Measurements from ENCODE around the gene NCOA5. TPM values are rescaled to one million over a fixed set of nuclear protein-coding genes. Genes with fewer than 3 reads are reported as not detected.

Gene NCOA5
- total RNA-seq, 2 donors from 2014 or later = 14.5 to 15.0 TPM

DNA sequence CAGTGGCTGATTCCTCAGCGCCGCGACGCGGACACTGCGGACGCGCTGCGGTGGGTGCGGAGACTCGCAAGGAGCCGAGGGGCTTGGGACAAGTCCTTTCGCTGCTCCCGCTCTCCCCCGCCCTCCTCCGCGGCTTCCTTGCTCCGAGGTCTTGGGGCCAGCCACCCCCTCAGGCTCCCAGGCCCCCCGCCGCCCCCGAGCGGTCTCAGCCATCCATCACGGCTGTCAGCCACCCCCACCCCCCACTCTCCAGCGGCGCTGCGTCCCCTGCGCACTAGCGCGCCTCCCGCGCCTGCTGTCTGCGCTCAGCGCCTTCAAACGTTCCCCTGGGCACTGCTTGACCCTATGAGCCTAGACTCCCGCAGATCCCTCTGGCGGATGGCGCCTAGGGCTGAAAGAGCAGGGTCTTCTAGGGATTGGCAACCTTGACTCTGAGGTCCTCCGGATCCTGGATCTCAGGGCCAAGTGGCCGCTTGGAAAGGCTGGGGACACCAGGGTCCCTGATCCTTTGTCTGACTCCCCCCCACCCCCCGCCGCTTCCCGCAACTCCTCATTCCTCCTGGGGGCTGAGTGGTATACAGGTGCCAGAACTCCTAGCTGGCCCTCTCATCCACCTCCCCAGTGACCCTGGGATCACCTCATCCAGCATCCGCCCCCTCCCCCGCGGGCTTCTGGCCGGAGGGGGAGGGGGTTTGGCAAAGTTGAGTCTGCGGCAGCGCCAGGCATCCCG, 59.3 kb downstream of the NCOA5 start:
- no peaks in the 10 kb centered on the region for H3K9me3 ChIP-seq (ENCODE audit: control insufficient read depth, low read length, poor library complexity, severe bottlenecking)
- no peak overlapping the region for H3K4me3 Mint-ChIP-seq
- H3K27ac Mint-ChIP-seq = no peak overlapping the region
- ATAC-seq = no peak
- H3K4me1 Mint-ChIP-seq = no peaks in the 10 kb centered on the region
- peaks cover 7% of the 10 kb centered on the region for H3K36me3 Mint-ChIP-seq (ENCODE audit: low read depth)
- no peak for DNase-seq
- peaks cover 57% of the 10 kb centered on the region for H3K27me3 Mint-ChIP-seq

DNA sequence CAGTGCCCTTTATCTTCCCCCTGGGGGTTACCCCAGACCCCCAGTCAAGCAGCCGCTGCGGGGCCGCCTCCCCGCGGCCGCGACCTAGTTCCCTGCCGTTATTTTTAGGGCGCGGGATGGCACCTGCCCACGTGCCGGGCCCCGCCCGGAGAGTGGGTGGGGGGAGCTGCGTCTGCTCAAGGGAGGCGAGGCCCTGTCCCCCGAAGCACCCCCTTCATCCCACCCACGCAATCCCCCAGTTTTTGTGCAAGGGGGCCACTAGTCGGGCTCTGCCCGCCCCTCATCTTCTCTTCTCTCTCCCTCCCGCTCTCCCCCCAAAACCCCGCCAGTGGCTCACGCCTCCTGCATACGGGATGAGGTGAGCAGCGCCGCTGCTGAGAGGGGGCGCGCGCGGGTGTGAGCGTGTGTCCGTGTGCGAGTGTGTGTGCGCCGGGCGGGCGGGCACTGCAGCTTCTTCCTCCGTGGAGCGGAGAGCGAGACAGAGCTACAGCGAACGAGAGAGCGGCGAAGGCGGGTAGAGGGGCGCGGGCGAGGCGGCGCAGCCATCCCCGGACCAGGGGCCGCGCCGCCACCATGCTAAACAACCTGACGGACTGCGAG, 60.9 kb downstream of the NCOA5 start, which contains the start of gene SLC12A5:
Gene SLC12A5, plus strand, starts transcription at position 444 of the 600 bp plus-strand sequence. Its CDS starts 130 bp downstream, at position 574.
- H3K4me1 Mint-ChIP-seq = peaks cover under 1% of the 10 kb centered on the region
- H3K27ac Mint-ChIP-seq = no peak within 1 kb of the TSS
- H3K4me3 Mint-ChIP-seq = no peak within 1 kb of the TSS
- no peaks in the 10 kb centered on the region for H3K9me3 ChIP-seq (ENCODE audit: control insufficient read depth, low read length, poor library complexity, severe bottlenecking)
- ATAC-seq (no peak), DNase-seq (no peak)
- H3K36me3 Mint-ChIP-seq (ENCODE audit: low read depth) = peaks cover 3% of the 10 kb centered on the region
- peaks cover 65% of the 10 kb centered on the region for H3K27me3 Mint-ChIP-seq

DNA sequence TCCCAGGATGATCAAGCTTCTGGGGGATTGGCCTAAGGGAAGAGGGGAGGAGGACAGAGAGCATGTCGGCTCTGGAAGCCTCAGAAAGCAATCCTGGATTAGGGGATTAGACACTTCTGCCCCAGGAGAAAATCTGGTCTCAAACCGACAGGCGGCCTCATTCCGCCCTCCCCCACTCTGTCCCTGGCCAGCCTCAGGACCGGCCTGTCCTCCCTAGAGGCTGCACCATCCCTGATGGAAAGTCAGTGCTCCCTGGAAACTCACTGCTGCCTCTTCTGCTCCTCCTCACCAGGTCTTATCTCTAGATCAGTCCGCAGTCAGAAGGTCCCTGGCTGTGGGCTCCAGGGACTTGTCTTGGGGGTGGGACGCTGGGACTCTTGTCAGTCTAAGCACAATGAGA, 61.7 kb downstream of the NCOA5 start:
- H3K27ac Mint-ChIP-seq = no peak overlapping the region
- ATAC-seq (no peak), DNase-seq (no peak)

DNA sequence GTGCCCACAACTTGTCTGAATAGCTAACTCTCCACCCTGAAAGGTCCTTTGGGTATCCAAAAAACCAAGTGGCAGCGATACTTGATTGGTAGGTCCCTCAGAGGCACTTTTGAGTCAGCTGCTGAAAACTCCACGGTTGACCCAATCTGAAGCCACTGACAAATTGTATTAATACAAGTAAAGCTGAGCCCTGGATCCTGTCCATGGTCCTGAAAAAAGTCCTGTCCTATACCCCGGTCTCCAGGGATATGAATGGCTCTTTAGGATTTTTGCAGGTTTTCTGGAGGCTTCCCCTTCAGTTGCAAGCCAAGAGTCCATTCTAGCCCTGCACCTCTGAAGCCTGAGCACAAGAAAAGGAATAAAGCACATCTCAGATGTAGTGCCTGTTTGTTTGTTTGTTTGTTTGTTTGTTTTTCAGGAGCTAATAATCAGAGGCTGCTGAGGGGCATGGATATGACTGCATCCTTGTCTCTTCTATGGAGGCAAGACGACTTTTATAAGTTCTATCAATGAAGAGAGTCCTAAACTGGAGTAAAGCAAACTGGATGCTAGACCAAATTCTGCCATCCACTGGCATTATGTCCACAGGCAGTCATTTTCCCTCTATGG, 62.4 kb downstream of the NCOA5 start:
- ATAC-seq = no peak
- Mint-ChIP-seq H3K27ac (no peak overlapping the region), H3K4me1 (peaks cover 13% of the 10 kb centered on the region), H3K4me3 (no peak overlapping the region), H3K27me3 (peaks cover 63% of the 10 kb centered on the region), H3K36me3 (ENCODE audit: low read depth) (peaks cover 5% of the 10 kb centered on the region)
- DNase-seq = no peak
- H3K9me3 ChIP-seq (ENCODE audit: control insufficient read depth, low read length, poor library complexity, severe bottlenecking) = no peaks in the 10 kb centered on the region

More for the DNA sequence above, 61.7 kb downstream of the NCOA5 start:
- H3K36me3 Mint-ChIP-seq (ENCODE audit: low read depth) = peaks cover 4% of the 10 kb centered on the region
- no peak overlapping the region for H3K4me3 Mint-ChIP-seq
- peaks cover 65% of the 10 kb centered on the region for H3K27me3 Mint-ChIP-seq
- H3K9me3 ChIP-seq (ENCODE audit: control insufficient read depth, low read length, poor library complexity, severe bottlenecking) = no peaks in the 10 kb centered on the region
- peaks cover 8% of the 10 kb centered on the region for H3K4me1 Mint-ChIP-seq

DNA sequence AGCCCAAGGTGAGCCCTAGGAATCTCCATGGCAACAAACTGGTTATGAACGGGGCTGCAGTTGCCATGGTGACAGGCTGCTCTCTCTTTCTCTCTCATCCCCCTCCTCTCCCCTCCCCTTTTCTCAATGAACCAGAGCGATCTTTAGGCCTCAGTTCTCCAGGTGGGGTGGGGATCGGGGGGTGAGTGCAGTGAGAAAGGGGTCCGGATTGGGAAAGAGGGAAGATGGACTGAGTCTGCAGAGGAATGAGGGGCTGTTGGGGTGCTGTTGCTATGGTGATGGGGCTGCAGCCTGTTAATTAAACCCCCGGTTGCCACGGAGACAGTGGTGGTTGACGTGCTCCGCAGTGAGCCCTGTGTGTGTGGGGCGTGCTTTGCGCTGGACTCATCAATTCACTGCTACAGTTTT, 64.4 kb downstream of the NCOA5 start:
- no peaks in the 10 kb centered on the region for H3K9me3 ChIP-seq (ENCODE audit: control insufficient read depth, low read length, poor library complexity, severe bottlenecking)
- Mint-ChIP-seq H3K4me3 (no peak overlapping the region), H3K4me1 (peaks cover 25% of the 10 kb centered on the region), H3K27ac (no peak overlapping the region), H3K27me3 (peaks cover 77% of the 10 kb centered on the region), H3K36me3 (ENCODE audit: low read depth) (peaks cover 11% of the 10 kb centered on the region)
- DNase-seq (no peak), ATAC-seq (no peak)

DNA sequence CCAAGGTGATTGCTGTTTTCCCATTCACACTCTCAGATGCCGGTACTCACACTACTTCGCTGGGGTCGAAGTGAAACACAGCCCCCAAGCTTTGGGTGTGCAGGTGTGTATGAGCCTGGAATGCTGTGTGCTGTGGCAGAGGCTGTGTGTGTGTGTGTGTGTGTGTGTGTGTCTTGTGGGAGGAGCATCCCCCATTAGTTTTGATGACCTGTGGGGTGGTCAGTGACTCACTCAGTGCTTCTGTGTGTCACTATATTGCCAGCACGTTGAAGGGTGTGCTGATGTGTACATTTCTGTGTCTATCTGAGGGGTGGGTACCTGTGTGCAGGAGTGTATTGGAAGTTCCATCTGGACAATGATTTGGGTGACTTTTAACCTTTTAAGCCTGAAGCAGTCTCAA, 65.8 kb downstream of the NCOA5 start:
- Mint-ChIP-seq H3K4me1 (peaks cover 25% of the 10 kb centered on the region), H3K36me3 (ENCODE audit: low read depth) (peaks cover 11% of the 10 kb centered on the region), H3K4me3 (peak overlapping the region; percentile 86), H3K27ac (no peak overlapping the region), H3K27me3 (peaks cover 68% of the 10 kb centered on the region)
- no peak for DNase-seq
- no peak for ATAC-seq
- no peaks in the 10 kb centered on the region for H3K9me3 ChIP-seq (ENCODE audit: control insufficient read depth, low read length, poor library complexity, severe bottlenecking)

DNA sequence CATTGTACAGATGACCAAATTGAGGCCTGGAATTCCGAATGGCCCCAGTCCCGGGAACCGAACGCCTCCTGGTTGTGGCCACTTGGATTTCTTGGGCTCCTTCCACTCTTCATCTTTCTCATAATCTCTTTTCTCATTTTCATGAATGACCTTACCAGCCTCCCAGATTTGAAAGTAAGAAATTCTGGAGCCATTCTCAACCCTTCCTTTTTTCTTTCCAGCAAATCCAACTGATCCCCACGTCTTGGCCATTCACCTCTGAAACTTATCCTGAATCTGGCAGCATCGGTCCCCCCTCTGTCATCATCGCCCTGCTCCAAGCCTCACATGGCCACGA, 66.6 kb downstream of the NCOA5 start:
- Mint-ChIP-seq H3K27ac (peak overlapping the region; percentile 2), H3K36me3 (ENCODE audit: low read depth) (peaks cover 12% of the 10 kb centered on the region), H3K27me3 (peaks cover 66% of the 10 kb centered on the region), H3K4me1 (peaks cover 25% of the 10 kb centered on the region), H3K4me3 (peak overlapping the region; percentile 86)
- ATAC-seq (no peak), DNase-seq (no peak)
- no peaks in the 10 kb centered on the region for H3K9me3 ChIP-seq (ENCODE audit: control insufficient read depth, low read length, poor library complexity, severe bottlenecking)

DNA sequence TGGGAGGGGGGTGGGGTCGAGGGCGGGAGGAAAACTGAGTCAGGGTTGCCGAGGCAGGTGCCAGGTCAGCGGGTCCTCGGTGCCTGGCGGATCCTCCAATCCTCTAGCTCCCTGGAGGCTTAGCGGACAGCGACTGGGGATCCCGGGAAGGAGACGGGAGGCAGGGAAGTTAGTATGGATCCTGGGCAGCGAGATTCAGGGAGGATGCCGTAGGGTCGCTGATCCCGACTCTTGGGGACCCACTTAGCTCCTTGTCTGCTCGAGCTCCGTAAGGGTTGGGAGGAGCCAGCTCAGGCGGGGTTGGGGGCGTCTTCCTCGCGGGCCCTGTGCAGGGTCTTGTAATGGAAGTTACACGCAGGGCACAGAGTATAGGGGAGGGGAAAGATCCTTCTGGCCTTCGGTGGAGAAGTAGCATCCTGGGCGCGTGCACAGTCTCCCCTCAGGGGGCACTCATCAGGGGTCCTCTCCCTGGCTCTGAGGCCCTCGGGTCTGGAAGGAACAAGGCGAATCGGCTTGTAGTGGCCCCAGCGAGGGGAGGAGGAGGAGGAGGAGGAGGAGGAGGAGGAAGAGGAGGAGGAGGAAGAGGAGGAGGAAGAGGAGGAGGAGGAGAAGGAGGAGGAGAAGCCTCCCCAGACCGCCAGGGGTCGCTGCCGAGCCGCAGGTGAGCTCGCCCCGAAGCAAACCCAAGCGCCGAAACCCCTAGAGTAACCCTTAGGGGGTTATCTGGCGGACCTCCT, 67.2 kb downstream of the NCOA5 start:
- H3K27ac Mint-ChIP-seq = no peak overlapping the region
- H3K9me3 ChIP-seq (ENCODE audit: control insufficient read depth, low read length, poor library complexity, severe bottlenecking) = no peaks in the 10 kb centered on the region
- H3K4me1 Mint-ChIP-seq = peaks cover 28% of the 10 kb centered on the region
- H3K4me3 Mint-ChIP-seq = peak overlapping the region; percentile 86
- peaks cover 63% of the 10 kb centered on the region for H3K27me3 Mint-ChIP-seq
- peaks cover 12% of the 10 kb centered on the region for H3K36me3 Mint-ChIP-seq (ENCODE audit: low read depth)
- ATAC-seq = peak; percentile 69
- DNase-seq = peak; percentile 53 to 72 (median 71)

DNA sequence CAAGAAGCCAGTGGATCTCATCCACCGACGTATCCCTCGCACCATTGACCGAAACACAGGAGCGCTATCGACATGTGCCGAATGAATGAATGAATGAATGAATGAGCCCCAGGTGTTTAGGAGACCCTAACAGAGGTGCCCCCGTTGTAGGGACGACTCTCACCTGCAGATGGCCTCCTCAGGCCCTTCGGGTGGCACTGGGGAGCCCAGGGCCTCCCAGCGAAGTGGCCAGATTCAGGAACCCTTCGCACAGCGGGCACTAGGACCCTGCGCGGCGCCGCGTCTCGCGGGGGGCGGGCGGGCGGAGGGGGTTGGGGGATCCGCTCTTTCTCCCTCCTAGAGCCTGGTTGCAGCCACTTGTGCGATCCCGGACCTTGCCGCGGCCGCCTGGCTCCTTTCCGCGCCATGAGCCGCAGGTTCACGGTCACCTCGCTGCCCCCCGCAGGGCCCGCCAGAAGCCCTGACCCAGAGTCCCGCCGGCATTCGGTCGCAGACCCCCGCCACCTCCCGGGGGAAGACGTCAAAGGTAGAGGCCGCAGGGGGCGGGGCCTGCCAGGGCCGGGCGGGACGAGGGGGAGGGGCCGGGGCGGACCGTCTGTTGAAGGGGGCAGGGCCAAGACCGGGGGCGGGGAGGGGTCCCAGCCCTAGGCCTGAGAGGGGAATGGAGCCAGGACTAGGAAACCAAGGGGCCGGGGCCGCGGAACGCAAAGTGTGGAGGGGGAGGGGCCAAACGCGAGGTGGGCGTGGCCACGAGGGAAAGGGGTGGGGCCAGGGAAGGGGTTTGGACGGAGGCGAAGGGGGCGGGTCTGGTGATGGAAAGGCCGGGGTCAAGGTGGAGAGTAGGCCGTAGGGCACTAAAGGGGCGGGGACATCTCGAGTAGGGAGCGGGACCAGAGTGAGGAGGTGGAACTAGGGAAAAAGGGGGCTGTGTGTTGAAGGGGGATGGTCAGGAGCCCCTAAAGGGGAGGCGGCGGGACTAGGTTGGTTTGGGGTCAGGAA, 68.1 kb downstream of the NCOA5 start:
- Mint-ChIP-seq H3K4me3 (peak overlapping the region; percentile 86), H3K27ac (no peak overlapping the region), H3K36me3 (ENCODE audit: low read depth) (peaks cover 12% of the 10 kb centered on the region), H3K27me3 (peaks cover 61% of the 10 kb centered on the region), H3K4me1 (peaks cover 30% of the 10 kb centered on the region)
- H3K9me3 ChIP-seq (ENCODE audit: control insufficient read depth, low read length, poor library complexity, severe bottlenecking) = no peaks in the 10 kb centered on the region
- ATAC-seq (peak; percentile 59), DNase-seq (peak; percentile 34 to 46 (median 42))

DNA sequence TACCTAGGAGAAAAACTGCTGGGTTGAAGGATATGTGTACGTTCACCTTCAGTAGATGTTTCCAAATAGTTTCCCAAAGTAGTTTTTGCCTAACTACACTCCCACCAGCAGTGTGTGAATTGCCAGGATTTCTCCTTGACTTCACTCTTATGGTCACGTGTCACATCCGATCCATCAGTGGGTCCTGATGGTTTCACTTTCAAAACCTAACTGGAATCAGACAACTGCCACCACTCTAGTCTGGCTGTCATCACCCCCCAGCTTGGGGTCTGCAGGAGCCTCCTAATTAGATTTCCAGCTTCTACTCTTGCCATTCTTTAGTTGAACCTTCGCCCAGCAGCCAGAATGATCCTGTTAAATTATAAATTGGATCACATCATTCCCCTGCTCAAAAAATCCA, 69.2 kb downstream of the NCOA5 start:
- DNase-seq (no peak), ATAC-seq (no peak)
- H3K27ac Mint-ChIP-seq = no peak overlapping the region
- peaks cover 57% of the 10 kb centered on the region for H3K27me3 Mint-ChIP-seq
- no peak overlapping the region for H3K4me3 Mint-ChIP-seq
- no peaks in the 10 kb centered on the region for H3K9me3 ChIP-seq (ENCODE audit: control insufficient read depth, low read length, poor library complexity, severe bottlenecking)
- peaks cover 30% of the 10 kb centered on the region for H3K4me1 Mint-ChIP-seq
- peaks cover 12% of the 10 kb centered on the region for H3K36me3 Mint-ChIP-seq (ENCODE audit: low read depth)

DNA sequence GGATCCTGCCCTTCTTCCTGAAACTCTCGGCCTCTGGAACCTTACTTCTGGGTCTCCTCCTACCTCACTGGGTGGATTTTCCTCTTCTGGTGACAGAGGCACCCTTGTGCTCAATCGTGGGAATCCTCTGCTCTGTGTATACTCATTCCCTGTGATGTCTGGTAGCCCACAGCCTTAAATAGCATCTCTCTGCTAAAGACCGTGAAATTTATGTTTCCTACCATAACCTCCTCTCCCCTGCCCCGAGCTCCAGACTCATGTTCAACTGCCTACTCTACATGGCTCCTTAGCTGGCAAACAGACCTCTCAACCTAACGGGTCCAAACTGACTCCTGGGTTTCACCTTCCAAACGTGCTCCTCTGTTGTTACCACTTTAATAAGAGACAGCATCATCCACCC, 71.2 kb downstream of the NCOA5 start:
- Mint-ChIP-seq H3K36me3 (ENCODE audit: low read depth) (peaks cover 12% of the 10 kb centered on the region), H3K4me1 (peaks cover 32% of the 10 kb centered on the region), H3K27ac (no peak overlapping the region), H3K27me3 (peaks cover 47% of the 10 kb centered on the region), H3K4me3 (peak overlapping the region; percentile 37)
- H3K9me3 ChIP-seq (ENCODE audit: control insufficient read depth, low read length, poor library complexity, severe bottlenecking) = no peaks in the 10 kb centered on the region
- DNase-seq = no peak
- no peak for ATAC-seq

DNA sequence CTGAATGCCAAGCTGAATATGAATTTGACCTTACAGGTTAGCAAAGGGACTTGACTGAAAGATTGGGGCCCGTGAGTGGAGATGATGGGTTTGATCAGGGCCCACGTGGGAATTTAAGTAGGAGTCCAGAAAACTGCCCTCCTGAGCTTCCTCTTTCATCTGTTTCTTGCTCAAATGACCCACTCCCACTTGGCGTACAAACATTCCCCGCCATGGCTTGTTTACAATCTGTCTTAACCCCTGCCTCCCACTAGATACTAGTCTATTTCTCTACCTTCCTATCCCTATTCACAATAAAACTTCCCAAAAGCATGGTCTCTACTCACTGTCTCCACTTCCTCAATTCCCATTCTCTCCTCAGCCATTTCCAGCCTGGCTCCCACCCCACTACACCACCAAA, 71.7 kb downstream of the NCOA5 start:
- H3K27me3 Mint-ChIP-seq = peaks cover 43% of the 10 kb centered on the region
- no peak overlapping the region for H3K27ac Mint-ChIP-seq
- peaks cover 27% of the 10 kb centered on the region for H3K4me1 Mint-ChIP-seq
- peak overlapping the region; percentile 37 for H3K4me3 Mint-ChIP-seq
- DNase-seq (no peak), ATAC-seq (no peak)
- H3K36me3 Mint-ChIP-seq (ENCODE audit: low read depth) = peaks cover 8% of the 10 kb centered on the region
- no peaks in the 10 kb centered on the region for H3K9me3 ChIP-seq (ENCODE audit: control insufficient read depth, low read length, poor library complexity, severe bottlenecking)

All from T-helper 17 cell (primary cell).